Measurements from ENCODE around the gene ALDH3A2.

- TF ChIP-seq, protein P1, sequence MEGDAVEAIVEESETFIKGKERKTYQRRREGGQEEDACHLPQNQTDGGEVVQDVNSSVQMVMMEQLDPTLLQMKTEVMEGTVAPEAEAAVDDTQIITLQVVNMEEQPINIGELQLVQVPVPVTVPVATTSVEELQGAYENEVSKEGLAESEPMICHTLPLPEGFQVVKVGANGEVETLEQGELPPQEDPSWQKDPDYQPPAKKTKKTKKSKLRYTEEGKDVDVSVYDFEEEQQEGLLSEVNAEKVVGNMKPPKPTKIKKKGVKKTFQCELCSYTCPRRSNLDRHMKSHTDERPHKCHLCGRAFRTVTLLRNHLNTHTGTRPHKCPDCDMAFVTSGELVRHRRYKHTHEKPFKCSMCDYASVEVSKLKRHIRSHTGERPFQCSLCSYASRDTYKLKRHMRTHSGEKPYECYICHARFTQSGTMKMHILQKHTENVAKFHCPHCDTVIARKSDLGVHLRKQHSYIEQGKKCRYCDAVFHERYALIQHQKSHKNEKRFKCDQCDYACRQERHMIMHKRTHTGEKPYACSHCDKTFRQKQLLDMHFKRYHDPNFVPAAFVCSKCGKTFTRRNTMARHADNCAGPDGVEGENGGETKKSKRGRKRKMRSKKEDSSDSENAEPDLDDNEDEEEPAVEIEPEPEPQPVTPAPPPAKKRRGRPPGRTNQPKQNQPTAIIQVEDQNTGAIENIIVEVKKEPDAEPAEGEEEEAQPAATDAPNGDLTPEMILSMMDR (IDR thresholded peaks at IDR 0.05): no peak
- TF ChIP-seq EZH2 (IDR thresholded peaks at IDR 0.05; ENCODE audit: borderline replicate concordance, insufficient read depth, low read depth, low read length, poor library complexity, severe bottlenecking): no peak
Measured at GRCh38 chr17:19631905-19632304, 16.6 kb upstream of the ALDH3A2 start.
